HG03439 (cell line): Measurements from ENCODE around the gene PIGM.

Experiments used
- ATAC-seq: cut with Tn5 transposase; IDR thresholded peaks from one replicate; pipeline ENCODE4 v1.9.1; 2021; ENCODE audit warnings: mild to moderate bottlenecking, moderate library complexity; ENCODE audit not compliant: unreplicated experiment

PIGM gene

DNA sequence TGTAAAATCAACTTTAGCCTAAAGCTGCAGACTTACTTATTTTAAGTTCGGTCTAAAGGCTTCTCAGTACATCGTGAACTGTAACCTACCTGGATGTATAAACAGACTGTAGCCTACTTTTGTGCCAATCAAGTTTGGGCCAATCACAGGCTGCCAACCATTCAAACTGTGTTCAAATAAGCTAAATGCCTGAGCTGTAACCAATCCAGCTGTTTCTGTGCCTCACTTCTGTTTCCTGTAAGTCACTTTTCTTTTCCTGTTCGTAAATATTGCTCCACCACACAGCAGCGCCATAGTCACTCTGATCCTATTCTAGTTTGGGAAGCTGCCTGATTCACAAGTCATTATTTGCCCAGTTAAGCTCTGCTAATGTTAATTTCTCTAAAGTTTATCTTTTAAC, 40.3 kb downstream of the PIGM start:
- ATAC-seq: no peak

DNA sequence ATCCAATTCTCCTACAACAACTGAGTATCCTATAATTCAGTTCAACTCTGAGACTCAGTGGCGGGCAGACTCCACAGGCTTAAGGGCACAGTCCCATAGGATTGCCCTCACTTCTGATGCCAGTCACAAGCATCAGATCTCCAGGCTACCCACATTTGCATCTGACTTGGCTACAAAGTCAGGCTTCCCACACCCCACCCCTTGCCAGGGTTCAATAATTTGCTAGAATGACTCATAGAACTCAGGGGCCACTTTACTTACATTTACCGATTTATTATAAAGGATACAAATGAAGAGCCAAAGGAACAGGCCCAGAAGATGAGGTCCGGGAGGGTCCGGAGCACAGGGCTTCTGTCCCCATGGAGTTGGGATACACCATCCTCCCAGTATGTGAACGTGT, 41.8 kb downstream of the PIGM start:
- ATAC-seq: no peak

DNA sequence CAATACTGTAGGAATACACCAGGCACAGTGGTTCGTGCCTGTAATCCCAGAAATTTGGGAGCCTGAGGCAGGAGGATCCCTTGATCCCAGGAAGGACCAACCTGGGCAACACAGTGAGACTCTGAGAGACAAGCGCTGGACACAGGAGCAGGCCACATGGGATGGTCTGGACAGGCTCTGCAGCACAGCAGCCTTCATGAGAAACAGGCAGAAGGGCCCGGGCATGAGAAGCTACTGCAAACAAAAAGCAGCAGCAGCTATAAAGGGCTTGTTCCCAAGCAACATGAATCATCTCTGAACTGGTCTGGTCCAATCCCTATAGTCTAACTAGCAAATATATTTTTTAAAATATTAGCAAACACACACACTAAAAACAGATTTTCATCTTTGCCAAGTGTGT, 42.2 kb downstream of the PIGM start:
- ATAC-seq: no peak

DNA sequence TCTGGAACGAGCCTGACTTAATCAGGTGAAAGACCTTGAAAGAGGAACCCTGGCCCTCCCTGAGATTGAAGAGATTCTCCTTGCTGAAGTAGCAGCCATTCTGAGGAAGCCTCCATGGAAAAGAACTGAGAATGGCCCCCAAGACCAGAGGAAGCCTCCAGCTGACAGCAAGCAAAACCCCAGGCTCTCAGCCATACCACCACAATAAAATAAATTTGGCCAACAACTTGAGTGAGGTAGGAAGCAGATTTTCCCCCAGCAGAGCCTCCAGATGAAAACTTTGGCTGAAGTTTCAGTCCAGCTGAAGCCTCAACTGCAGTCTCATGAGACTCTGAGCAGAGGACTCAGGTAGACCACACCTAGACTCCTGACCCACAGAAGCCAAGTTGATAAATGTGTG, 43.8 kb downstream of the PIGM start:
- ATAC-seq: no peak

DNA sequence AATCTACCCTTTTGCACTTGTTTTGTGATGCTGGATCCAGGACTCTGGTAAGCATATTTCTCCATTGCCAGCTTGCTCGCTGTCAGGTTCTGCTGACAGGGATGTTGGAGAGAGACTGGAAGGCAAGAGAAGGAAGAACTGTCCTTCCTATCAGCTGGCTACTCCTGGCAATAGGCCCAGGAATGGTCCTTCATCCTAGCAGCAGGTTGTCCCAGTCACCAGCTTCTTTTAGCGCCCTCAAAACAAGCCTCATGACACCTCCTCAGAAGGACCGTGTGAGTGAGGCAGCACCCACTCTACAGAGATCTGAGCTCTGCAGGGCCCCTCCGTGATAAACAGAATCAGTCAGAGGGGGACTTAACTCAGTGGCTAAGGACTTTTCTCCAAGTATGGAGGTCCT, 44.6 kb downstream of the PIGM start:
- ATAC-seq: no peak

DNA sequence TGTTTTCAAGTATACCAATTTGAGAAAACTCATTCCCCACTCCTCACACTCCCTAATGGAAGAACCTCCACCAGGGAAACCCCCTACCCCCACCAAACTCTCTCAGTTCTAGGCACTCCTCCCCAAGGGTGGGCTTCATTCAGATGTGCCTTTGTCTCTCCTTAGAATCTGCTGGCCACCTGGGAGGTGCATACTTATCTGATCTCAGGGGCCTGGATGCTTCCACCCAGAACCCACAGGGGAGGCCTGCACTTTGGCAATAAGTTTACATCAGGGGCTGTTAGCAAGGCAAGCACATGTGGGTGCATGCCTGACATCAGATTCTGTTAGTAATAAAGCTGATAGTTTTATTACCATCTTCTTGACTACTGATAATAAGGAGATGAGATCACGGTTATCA, 45.3 kb downstream of the PIGM start:
- no peak for ATAC-seq

DNA sequence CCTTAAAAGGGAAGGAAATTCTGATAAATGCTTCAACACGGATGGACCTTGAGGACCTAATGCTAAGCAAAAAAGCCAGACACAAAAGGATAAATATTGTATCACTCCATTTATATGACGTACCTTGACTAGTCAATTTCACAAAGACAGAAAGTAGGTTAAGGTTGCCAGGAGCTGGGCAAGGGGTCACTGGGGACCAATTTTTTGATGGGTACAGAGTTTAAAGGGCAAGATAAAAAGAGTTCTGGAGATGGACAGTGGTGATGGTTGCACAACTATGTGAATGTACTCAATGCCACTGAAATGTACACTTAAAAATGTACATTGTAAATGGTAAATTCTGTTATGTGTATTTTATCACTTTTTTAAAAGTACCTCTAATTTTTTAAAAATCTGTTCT, 45.7 kb downstream of the PIGM start:
- no peak for ATAC-seq

DNA sequence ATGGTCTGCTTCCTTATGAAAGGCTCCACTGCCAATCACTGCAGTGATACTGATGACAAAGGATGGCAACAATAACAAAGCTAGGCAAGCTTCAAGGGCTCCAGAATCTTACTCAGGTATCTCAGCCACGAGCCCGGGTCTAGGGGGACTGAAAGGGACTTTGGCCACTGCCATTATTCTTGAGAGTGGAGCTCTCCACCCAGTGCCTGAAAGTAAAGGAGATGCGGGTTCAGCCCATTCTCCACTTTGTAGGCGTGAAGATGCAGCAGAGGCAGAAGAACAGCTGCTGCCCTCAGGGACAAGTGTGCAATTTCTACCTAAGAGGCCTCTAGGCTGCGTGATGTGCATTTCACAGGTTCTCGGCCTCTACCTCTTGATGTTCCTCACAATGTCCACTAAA, 46.3 kb downstream of the PIGM start:
- ATAC-seq: no peak

DNA sequence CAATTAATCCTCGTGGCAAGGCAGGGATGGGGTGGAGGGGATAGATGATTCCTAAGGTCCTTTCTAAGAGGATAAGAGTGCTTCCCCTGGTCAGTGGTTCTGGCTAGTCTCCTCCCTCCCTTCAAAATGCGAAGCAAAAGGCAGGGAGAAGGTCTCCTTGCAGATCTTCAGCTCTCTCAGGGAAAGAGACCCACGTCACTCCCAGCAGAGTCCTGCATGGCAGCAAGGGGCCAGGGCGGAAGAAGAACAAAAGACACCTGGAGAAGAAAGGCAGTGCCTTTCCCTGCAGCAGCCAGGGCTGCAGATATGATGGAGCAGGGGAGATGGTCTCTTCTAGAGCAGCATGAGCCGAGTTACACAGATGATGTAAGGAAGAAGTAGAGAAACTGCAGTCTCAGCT, 48.1 kb downstream of the PIGM start:
- no peak for ATAC-seq

DNA sequence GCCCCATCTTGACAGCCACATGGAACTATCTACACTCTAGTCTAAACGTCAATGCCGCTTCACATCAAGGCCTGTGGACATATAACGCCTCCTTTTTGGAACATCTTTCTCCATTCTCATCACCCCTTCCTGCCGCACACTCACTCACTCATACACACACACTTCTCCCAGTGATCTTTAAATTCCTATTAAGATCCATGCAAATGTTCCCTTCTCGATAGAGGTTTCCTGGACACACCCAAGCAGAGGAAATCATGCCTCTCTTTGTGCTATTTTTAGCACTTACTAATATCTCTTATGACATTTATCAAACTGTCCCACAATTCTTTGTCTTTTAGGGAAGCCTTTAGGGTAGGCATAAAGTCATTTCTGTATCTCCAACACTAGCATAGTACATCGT, 49.5 kb downstream of the PIGM start:
- no peak for ATAC-seq

DNA sequence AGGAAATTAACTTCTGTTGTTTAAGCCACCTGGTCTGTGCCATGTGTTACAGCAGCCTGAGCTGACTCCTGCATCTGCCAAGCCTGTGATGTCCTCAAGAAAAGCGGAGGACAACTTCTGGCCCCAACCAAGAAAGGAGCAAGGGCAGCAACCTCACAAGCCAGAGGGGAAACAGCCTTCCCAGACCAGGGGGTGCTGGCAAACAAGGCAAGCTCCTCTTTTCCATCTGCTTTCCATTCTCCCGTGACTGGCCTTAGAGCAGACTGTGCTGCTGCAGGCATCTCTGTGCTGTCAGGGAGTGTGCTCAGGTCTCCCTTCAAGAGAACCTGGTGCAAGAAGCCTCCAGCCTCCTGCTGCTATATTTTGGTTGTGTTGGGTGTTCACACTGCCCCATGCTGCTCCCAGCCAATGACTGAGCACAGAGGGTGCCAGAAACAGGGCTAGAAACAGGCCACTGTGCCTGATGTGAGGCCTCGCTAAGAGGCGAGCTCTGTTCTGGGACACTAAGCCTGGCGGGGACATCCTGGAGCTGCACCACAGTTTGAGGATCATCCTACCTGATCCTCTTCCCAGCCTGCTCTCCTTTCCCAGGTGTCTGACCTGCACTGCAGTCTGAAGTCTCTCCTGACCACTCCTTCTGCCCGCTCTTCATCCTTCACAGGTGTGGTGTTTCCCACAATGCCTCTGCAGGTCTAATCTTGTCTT, 50.3 kb downstream of the PIGM start:
- no peak for ATAC-seq

DNA sequence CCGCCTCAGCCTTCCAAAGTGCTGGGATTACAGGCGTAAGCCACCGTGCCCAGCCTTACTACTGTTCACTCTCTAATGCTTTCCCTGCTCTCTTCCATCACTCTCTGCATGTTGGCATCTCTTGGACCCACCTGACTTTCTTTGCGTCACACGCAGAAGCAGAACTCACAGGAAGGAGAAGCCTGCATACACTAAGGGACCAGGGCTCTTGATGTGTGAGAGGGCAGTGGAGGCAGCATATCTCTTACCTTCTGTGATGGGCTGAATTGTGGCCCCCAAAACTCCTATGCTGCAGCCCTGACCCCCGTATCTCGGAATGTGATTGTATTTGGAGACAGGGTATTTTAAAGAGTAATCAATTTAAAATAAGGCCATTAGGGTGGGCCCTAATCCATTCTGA, 51.0 kb downstream of the PIGM start:
- ATAC-seq: no peak

DNA sequence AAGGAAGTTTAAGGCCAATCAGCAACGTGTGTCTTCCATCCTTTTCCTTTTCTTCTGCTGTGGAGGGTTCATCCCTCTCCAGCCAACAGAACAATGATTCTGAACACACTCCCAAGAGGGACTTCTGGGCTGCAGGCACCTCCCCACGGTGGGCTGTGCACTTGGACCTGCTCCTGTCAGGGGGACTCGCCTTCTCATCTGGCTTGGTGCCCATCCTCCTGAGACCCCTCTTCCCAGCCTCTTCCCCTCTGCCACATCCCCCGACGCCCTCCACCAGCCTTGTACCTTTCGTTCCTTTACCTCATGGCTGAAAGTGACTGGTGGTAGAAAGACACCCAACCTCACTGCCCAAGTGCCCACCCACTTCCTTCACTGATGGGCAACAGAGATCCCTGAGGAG, 51.7 kb downstream of the PIGM start:
- ATAC-seq: no peak

DNA sequence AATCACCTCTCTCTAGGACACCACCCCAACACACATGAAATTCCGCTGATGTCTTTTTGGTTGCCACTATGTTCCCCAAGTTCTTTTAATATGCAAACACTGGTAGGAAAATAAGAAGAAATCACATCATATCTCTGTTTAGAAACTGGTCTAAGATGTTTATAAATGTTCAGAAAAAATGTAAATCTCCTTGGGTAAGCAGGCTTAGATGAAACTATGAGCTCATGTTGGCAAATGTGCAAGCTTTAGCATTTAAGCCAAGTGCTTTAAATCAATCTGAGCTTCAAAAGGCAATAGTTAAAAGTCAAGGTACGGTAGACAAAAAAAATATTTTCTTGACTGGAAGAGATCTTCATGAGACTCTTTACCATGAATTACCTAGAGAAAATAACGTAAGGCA, 52.5 kb downstream of the PIGM start:
- no peak for ATAC-seq

DNA sequence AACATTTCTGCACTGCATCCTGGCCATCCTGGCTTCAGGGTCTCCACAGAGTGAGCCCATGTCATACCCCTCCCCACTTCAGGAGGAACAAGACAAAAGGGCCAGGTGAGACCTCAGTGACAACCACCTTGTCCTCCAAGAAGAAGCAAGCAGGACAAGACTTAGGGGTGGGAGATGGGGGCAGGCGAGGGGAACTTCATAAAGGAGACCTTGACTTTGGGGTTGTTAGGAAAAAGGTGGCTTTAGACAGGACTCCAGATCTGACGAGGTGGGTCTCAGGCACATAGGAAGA, 53.7 kb downstream of the PIGM start:
- ATAC-seq: no peak

DNA sequence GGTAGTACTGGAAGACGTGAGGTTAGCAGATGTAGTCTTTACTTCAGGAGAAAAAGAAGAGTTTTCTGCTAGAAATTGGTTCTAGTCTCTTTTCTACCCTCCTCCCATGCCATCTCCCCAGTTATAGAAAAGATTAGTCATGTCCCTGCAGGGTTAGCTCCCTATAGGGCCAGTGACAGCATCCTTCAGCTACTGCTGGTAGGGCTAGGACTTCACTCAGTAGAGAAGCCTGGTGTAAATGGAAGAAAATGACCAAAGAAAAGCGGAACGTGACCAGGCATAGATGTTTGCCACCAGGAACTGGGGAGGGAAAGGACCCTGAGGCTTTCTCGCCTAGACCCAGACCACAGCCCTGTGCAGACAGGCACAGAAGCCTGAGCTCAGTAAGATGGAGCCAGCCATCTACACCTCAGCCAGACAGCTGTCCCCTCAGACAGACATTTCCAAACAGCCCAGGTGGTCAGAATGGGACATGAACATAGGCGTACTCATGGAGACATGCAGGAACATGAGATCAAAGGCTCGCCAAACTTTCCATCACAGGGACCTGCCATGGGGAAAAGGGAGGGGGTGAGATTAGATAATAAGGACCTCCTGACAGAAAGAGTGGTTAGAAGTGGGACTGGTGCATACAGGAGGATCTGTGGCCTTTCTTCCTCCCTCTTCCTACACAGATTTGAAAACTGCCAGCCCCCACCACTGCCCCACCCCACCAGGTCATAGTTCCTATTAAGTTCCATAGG, 54.3 kb downstream of the PIGM start:
- ATAC-seq: no peak
